Subcutaneous adipose tissue (tissue), 4 donors: ENCODE results near the gene MT1M. TPM values are rescaled to one million over a fixed set of nuclear protein-coding genes. Genes with fewer than 3 reads are reported as not detected.

Experiments
- total RNA-seq, 4 donors: library from RNA; depleted of rRNA; stranded (reverse); fragments of >200 nt; gene quantifications; one replicate each; pipeline ENCODE4 v1.1.0, GENCODE V29; 2016
- TF ChIP-seq, protein P1 (sequence below): fragments of 450-650 bp; IDR thresholded peaks from one replicate; pipeline ENCODE4 v1.5.1; 2016; ENCODE audit warnings: low read depth, mild to moderate bottlenecking, control low read depth, antibody characterized with exemption, moderate library complexity

Gene MT1M
- total RNA-seq, 4 donors from 2014 or later, result 15.1 to 485 (median 52.6) TPM

GRCh38 chr16:56640076-56640475, 7.6 kb downstream of the MT1M start:
- TF ChIP-seq, protein P1, sequence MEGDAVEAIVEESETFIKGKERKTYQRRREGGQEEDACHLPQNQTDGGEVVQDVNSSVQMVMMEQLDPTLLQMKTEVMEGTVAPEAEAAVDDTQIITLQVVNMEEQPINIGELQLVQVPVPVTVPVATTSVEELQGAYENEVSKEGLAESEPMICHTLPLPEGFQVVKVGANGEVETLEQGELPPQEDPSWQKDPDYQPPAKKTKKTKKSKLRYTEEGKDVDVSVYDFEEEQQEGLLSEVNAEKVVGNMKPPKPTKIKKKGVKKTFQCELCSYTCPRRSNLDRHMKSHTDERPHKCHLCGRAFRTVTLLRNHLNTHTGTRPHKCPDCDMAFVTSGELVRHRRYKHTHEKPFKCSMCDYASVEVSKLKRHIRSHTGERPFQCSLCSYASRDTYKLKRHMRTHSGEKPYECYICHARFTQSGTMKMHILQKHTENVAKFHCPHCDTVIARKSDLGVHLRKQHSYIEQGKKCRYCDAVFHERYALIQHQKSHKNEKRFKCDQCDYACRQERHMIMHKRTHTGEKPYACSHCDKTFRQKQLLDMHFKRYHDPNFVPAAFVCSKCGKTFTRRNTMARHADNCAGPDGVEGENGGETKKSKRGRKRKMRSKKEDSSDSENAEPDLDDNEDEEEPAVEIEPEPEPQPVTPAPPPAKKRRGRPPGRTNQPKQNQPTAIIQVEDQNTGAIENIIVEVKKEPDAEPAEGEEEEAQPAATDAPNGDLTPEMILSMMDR, result no peak

DNA sequence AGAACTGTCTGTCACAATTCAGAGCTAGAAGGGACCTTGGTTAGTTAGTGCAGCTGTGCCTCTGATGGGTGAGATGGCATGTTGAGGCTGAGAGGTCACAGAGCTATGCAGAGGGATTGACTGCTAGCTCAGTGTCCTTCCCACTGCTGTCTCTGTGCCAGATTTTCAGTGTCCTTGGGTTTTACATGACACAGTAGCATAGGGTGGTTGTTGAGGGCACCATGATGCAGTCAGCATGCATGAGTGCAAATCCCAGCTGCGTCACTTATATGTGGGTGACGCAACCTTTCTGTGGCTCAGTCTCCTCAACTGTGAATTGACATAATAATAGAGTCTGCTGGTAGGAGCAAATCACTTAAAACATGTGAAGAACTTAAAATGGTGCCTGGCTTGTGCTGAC, 8.7 kb downstream of the MT1M start:
- TF ChIP-seq, protein P1, result no peak

DNA sequence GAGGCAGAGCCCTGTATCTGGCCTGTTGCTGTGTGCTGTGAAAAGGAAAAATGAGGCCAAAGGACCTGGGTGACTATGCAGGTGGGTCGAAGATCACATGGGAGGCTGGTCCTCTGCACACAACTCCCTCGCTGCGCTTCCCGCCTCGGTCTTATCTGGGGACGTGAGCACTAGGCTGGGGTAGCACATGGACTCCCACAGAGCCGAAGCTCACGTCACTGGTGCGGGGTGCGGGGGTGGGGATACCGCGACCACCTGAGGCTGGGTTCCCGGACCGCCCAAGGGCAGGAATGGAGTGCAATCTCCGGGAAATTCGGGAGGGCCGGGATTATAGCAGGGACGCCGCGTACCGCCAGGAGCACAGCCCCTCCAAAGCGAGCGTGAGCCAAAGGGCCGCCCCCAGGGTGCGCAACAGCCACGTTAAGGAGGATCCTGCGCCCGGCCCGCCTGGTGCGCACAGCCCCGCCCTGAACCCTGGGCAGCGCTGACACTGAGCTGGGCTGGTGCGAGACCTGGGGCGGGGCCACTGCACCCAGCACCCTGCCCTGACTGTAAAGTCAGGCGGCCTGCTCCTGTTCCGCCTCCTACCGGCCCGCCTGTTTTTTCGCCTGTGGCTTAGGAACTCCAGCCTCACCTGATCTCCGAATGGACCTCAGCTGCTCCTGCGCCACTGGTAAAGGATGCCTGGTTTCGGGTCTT, 10.8 kb downstream of the MT1M start:
- TF ChIP-seq, protein P1, result no peak

GRCh38 chr16:56643833-56644232, 11.4 kb downstream of the MT1M start:
- TF ChIP-seq, protein P1, result no peak

GRCh38 chr16:56645311-56645710, 12.9 kb downstream of the MT1M start:
- TF ChIP-seq, protein P1, result no peak

- TF ChIP-seq, protein P1, result no peak
Observed at GRCh38 chr16:56645838-56646237, 13.4 kb downstream of the MT1M start.

DNA sequence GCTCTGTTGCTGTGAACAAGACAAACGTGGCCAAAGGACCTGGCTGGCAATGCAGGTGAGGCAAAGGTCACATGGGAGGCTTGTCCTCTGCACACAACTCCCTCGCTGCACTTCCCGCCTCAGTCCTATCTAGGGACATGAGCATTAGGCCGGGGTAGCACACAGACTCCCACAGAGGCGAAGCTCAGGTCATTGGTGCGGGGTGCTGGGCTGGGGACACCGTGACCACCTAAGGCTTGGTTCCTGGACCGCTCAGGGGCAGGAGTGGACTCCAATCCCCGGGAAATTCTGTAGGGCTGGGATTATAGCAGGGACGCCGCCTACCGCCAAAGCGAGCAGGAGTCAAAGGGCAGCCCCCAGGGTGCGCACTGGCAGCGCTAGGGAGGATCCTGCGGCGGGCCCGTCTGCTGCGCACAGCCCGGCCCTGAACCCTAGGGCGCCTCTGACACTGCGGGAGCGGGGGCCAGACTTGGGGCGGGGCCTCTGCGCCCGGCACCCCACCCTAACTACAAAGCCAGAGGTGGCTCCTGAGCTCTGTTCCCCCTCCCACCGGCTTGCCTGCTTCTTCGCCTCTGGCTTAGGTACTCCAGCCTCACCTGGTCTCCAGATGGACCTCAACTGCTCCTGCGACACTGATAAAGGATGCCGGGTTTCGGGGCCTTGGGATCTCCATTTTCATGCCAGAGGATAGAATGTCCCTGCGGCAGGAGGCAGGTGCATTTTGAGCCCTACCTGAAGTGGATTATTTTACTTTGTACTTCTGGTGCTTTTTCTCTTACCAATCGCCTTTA, 15.4 kb downstream of the MT1M start:
- TF ChIP-seq, protein P1, result no peak
